ENCODE measurements around the gene KRTAP10-3. TPM values are rescaled to one million over a fixed set of nuclear protein-coding genes. Genes with fewer than 3 reads are reported as not detected.

The KRTAP10-3 gene
- total RNA-seq, 1 donor from 2014 or later = not detected

DNA sequence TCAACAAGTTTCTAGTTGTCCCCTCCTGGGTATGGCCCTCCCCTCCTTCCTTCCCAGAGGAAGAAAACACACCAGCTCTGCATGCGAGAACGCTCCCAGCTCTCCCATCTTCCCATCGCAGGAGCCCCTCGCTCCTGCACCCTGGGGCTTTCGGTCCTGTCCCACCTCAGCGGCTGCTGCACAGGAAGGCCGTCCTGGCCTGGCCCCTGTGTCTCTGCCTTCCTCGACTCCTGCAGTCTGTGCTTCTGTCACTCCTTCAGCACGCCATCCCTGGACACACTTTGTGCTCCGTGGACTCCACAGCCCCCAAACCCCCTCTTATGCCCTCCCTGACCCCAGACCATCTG, 41.8 kb downstream of the KRTAP10-3 start:
- Histone ChIP-seq H3K27me3 (ENCODE audit: low read depth) (peaks cover 34% of the 10 kb centered on the region), H3K4me1 (no peaks in the 10 kb centered on the region), H3K36me3 (no peaks in the 10 kb centered on the region), H3K27ac (replicated peaks) (no peak overlapping the region), H3K9me3 (replicated peaks) (no peaks in the 10 kb centered on the region), H3K4me3 (no peak overlapping the region)
- TF ChIP-seq, protein P1, sequence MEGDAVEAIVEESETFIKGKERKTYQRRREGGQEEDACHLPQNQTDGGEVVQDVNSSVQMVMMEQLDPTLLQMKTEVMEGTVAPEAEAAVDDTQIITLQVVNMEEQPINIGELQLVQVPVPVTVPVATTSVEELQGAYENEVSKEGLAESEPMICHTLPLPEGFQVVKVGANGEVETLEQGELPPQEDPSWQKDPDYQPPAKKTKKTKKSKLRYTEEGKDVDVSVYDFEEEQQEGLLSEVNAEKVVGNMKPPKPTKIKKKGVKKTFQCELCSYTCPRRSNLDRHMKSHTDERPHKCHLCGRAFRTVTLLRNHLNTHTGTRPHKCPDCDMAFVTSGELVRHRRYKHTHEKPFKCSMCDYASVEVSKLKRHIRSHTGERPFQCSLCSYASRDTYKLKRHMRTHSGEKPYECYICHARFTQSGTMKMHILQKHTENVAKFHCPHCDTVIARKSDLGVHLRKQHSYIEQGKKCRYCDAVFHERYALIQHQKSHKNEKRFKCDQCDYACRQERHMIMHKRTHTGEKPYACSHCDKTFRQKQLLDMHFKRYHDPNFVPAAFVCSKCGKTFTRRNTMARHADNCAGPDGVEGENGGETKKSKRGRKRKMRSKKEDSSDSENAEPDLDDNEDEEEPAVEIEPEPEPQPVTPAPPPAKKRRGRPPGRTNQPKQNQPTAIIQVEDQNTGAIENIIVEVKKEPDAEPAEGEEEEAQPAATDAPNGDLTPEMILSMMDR (IDR thresholded peaks at IDR 0.05; ENCODE audit: borderline replicate concordance) = no peak
- DNase-seq = no peak
- intact Hi-C loops (cut with micrococcal nuclease) = no loop called here

DNA sequence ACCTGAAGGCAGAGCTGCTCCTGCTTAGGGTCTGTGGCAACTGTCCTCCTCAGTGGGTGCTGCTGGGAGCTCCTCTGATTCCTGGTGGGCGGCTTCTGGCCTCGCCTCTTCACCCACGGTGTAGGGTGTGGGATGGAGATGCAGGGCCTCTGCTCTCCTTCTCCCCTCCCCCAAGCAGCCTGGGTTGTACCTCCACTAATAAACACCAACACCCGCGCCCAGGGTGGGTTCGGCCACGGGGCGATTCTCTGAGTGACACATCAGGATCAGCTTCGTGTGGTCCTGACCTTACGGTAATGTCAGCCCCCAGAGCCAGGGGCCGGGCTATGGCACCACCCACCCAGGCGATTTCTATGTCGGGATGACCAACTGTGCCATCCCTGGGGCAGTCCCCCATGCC, 42.3 kb downstream of the KRTAP10-3 start:
- no peak for DNase-seq
- no peaks in the 10 kb centered on the region for H3K4me1 ChIP-seq
- H3K27ac ChIP-seq (replicated peaks) = no peak overlapping the region
- H3K36me3 ChIP-seq = no peaks in the 10 kb centered on the region
- H3K4me3 ChIP-seq = no peak overlapping the region
- H3K9me3 ChIP-seq (replicated peaks) = no peaks in the 10 kb centered on the region
- H3K27me3 ChIP-seq (ENCODE audit: low read depth) = peaks cover 33% of the 10 kb centered on the region
- TF ChIP-seq, protein P1 (IDR thresholded peaks at IDR 0.05; ENCODE audit: borderline replicate concordance) = no peak
- intact Hi-C loops (cut with micrococcal nuclease) = no loop called here

DNA sequence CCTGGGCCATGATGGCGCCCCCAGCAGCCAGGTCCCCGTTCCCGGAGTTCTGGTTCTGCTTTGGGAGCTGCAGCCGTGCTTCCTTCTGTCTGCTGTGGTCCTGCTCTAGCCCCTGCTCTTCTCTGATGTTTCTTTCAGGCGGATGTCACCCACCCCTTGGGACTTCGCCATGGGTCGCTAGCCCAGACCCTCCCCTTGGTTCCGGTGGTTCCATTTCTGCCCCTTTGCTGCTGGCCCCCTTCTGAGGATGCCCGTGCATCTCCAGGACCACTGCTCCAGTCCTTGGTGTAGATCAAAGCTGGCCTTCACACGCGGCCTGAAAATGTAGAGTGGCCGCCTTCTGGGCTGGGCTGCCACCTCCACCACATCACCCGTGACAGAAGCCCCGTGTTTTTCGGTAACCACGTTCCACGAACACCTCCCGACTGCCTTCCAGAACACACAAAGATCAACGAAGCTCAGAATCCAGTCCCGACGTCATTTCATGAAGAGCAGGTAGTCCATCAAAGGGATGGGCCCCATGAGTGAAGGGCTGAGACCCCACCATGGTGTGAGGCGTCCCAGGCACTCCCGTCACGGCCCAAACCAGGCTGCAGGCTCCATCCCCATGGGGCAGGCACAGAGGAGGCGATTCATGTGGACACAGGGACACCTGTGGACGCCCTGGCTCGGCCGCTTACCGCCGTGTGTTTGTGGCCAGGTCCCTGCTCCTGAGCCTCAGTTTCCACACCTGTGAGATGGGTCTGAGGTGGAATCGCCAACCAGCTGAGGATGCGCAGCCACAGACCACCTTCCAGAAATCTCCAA, 43.0 kb downstream of the KRTAP10-3 start:
- intact Hi-C loops (cut with micrococcal nuclease) = no loop called here
- TF ChIP-seq, protein P1 (IDR thresholded peaks at IDR 0.05; ENCODE audit: borderline replicate concordance) = no peak
- Histone ChIP-seq H3K27me3 (ENCODE audit: low read depth) (peaks cover 34% of the 10 kb centered on the region), H3K4me3 (no peak overlapping the region), H3K36me3 (no peaks in the 10 kb centered on the region), H3K4me1 (peaks cover 2% of the 10 kb centered on the region), H3K27ac (replicated peaks) (no peak overlapping the region), H3K9me3 (replicated peaks) (no peaks in the 10 kb centered on the region)
- no peak for DNase-seq

DNA sequence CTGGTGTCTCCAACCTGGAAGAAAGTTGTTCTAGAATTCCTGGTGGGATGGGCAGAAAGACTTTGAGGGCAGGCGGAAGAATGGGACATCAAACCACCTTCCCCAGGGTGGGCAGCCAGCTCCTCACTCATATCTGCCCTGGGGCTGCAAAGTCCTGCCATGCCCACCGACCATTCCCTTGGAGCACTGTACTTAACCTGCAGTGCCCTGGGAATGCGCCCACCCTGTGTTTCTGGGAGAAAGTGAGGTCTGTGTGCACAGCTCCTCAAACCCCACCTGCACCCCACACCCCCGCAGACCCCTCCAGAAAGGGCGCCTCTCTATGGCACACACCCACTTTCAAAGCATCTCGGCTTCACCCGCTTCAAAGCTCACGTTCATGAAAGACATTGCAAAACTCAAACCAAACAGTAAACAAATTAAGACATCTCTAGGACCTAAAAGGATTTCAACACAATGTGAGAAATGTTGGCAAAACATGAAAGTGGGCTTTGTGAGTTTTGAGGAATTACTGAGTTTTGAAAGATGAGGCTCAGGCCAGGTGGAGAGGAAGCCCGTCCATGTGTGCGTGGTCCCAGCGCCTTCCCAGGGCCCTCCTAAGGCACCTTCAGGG, 43.7 kb downstream of the KRTAP10-3 start:
- DNase-seq = no peak

DNA sequence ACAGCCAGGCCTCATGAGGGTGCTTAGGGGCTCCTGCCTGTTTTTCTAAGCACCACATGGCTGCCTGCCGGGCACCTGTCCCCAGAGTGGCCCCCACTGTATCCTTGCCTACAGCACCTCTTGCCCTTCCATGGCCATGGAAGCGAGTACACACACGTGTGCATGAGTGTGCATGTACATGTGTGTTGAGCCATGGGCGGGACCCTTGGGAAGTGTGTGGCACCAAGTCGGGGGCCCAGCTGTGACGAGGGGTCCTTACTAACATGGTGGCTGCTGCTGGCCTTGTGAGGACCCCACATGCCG, 44.4 kb downstream of the KRTAP10-3 start:
- Histone ChIP-seq H3K4me3 (no peak overlapping the region), H3K4me1 (peaks cover 11% of the 10 kb centered on the region), H3K27ac (replicated peaks) (no peak overlapping the region), H3K9me3 (replicated peaks) (no peaks in the 10 kb centered on the region), H3K27me3 (ENCODE audit: low read depth) (peaks cover 32% of the 10 kb centered on the region), H3K36me3 (no peaks in the 10 kb centered on the region)
- intact Hi-C loops (cut with micrococcal nuclease) = no loop called here
- no peak for DNase-seq
- TF ChIP-seq, protein P1 (IDR thresholded peaks at IDR 0.05; ENCODE audit: borderline replicate concordance) = no peak

More for the DNA sequence above, 43.7 kb downstream of the KRTAP10-3 start:
- no peak overlapping the region for H3K27ac ChIP-seq (replicated peaks)
- no peak overlapping the region for H3K4me3 ChIP-seq
- TF ChIP-seq, protein P1 (IDR thresholded peaks at IDR 0.05; ENCODE audit: borderline replicate concordance) = no peak
- H3K27me3 ChIP-seq (ENCODE audit: low read depth) = peaks cover 34% of the 10 kb centered on the region
- no peaks in the 10 kb centered on the region for H3K36me3 ChIP-seq
- H3K4me1 ChIP-seq = peaks cover 9% of the 10 kb centered on the region
- intact Hi-C loops (cut with micrococcal nuclease) = no loop called here
- no peaks in the 10 kb centered on the region for H3K9me3 ChIP-seq (replicated peaks)

All from left ventricle myocardium inferior (tissue), 1 donor.